Left ventricle myocardium inferior (tissue), 1 donor: ENCODE data around the gene TSPAN9. TPM values are rescaled to one million over a fixed set of nuclear protein-coding genes. Genes with fewer than 3 reads are reported as not detected.

Source experiments
- DNase-seq: peaks from one replicate; pipeline ENCODE4 v3.0.0-alpha.2; 2020
- H3K27ac ChIP-seq: fragments of 200-600 bp; replicated peaks from 2 replicates; pipeline ENCODE4 v1.8.0; 2021
- H3K27me3 ChIP-seq: fragments of 200-600 bp; 2 replicates; pipeline ENCODE4 v1.8.0; 2021; ENCODE audit warnings: low read depth
- H3K36me3 ChIP-seq: fragments of 200-600 bp; 2 replicates; pipeline ENCODE4 v1.8.0; 2021
- H3K4me1 ChIP-seq: fragments of 200-600 bp; 2 replicates; pipeline ENCODE4 v1.8.0; 2021
- H3K4me3 ChIP-seq: fragments of 200-600 bp; 2 replicates; pipeline ENCODE4 v1.8.0; 2021; ENCODE audit warnings: mild to moderate bottlenecking, moderate library complexity
- H3K9me3 ChIP-seq: fragments of 200-600 bp; replicated peaks from 2 replicates; pipeline ENCODE4 v1.8.0; 2021
- intact Hi-C: fragments of 100-400 bp; cut with micrococcal nuclease; formaldehyde crosslinking; loops from one replicate; pipeline ENCODE4 v1.11.0; 2022
- total RNA-seq: library from RNA; stranded (reverse); fragmentation: NEBNext Ultra II Directional; extraction: Animal tissue kit (Norgen Biotek cat#: 25700); gene quantifications from one replicate; pipeline ENCODE4 v1.2.1, GENCODE V29; 2021
- TF ChIP-seq, protein P1 (sequence below): fragments of 200-600 bp; IDR thresholded peaks from 2 replicates; pipeline ENCODE4 v1.8.0; 2021; ENCODE audit warnings: antibody characterized with exemption, mild to moderate bottlenecking, borderline replicate concordance
- donor health status: DM: no; HTN: yes; CAD: no; lungs with severe emphysema.

The TSPAN9 gene
- total RNA-seq, 1 donor from 2014 or later, result 305 TPM

- TF ChIP-seq, protein P1, sequence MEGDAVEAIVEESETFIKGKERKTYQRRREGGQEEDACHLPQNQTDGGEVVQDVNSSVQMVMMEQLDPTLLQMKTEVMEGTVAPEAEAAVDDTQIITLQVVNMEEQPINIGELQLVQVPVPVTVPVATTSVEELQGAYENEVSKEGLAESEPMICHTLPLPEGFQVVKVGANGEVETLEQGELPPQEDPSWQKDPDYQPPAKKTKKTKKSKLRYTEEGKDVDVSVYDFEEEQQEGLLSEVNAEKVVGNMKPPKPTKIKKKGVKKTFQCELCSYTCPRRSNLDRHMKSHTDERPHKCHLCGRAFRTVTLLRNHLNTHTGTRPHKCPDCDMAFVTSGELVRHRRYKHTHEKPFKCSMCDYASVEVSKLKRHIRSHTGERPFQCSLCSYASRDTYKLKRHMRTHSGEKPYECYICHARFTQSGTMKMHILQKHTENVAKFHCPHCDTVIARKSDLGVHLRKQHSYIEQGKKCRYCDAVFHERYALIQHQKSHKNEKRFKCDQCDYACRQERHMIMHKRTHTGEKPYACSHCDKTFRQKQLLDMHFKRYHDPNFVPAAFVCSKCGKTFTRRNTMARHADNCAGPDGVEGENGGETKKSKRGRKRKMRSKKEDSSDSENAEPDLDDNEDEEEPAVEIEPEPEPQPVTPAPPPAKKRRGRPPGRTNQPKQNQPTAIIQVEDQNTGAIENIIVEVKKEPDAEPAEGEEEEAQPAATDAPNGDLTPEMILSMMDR, result no peak
- H3K36me3 ChIP-seq, result no peaks in the 10 kb centered on the region
- peaks cover 71% of the 10 kb centered on the region for H3K4me1 ChIP-seq
- no peak overlapping the region for H3K4me3 ChIP-seq
- no peak for DNase-seq
- no peak overlapping the region for H3K27ac ChIP-seq
- intact Hi-C loops, result no loop called here
- H3K27me3 ChIP-seq, result no peaks in the 10 kb centered on the region
- H3K9me3 ChIP-seq, result no peaks in the 10 kb centered on the region
These were observed 119.3 kb downstream of the TSPAN9 start for GRCh38 chr12:3196488-3196887.

- DNase-seq, result no peak
- no peak overlapping the region for H3K4me3 ChIP-seq
- TF ChIP-seq, protein P1, result no peak
- no peaks in the 10 kb centered on the region for H3K9me3 ChIP-seq
- no peak overlapping the region for H3K27ac ChIP-seq
- no peaks in the 10 kb centered on the region for H3K36me3 ChIP-seq
- H3K4me1 ChIP-seq, result peaks cover 74% of the 10 kb centered on the region
- H3K27me3 ChIP-seq, result no peaks in the 10 kb centered on the region
- intact Hi-C loops, result no loop called here
These were observed 120.1 kb downstream of the TSPAN9 start for GRCh38 chr12:3197131-3197818.

DNA sequence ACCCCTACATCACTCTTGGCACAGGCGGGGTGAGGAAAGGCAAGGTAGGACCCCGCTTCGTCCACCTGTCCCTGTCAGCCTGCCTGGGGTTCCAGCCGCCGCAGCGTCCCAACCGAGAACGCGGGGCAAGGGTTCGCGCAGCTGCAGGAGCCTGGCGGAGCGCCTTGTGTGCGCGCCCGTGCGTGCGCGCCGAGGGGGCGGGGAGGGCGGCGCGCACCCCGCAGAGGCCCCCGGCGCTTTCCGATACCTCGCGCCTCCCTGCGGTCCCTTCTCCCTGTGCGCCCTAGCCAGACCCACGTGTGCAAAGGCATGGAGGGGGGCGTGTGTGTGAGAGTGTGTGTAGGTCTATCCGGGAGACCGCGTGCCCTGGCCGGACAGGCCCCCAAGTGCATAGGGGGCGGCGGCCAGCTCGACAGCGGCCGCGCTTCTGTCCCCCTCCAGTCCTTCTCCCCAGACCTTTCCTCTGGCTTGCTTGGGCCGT is 122.4 kb downstream of the TSPAN9 start:
- TF ChIP-seq, protein P1, result no peak
- H3K9me3 ChIP-seq, result no peaks in the 10 kb centered on the region
- H3K27me3 ChIP-seq, result no peaks in the 10 kb centered on the region
- peak overlapping the region; percentile 87 for H3K27ac ChIP-seq
- peak overlapping the region; percentile 76 for H3K4me3 ChIP-seq
- peaks cover 74% of the 10 kb centered on the region for H3K4me1 ChIP-seq
- DNase-seq, result no peak
- H3K36me3 ChIP-seq, result no peaks in the 10 kb centered on the region
- intact Hi-C loops, result loop anchor here (10.0 kb wide), 2 partner anchors 55 to 75 kb away; no protein-coding TSS in a partner anchor

GRCh38 chr12:3200032-3200617 is 122.9 kb downstream of the TSPAN9 start:
- H3K27ac ChIP-seq, result peak overlapping the region; percentile 87
- H3K9me3 ChIP-seq, result no peaks in the 10 kb centered on the region
- TF ChIP-seq, protein P1, result no peak
- intact Hi-C loops, result loop anchor here (10.0 kb wide), 2 partner anchors 55 to 75 kb away; no protein-coding TSS in a partner anchor
- peak overlapping the region; percentile 76 for H3K4me3 ChIP-seq
- H3K4me1 ChIP-seq, result peaks cover 74% of the 10 kb centered on the region
- H3K27me3 ChIP-seq, result no peaks in the 10 kb centered on the region
- H3K36me3 ChIP-seq, result no peaks in the 10 kb centered on the region
- peak; percentile 63 for DNase-seq

DNA sequence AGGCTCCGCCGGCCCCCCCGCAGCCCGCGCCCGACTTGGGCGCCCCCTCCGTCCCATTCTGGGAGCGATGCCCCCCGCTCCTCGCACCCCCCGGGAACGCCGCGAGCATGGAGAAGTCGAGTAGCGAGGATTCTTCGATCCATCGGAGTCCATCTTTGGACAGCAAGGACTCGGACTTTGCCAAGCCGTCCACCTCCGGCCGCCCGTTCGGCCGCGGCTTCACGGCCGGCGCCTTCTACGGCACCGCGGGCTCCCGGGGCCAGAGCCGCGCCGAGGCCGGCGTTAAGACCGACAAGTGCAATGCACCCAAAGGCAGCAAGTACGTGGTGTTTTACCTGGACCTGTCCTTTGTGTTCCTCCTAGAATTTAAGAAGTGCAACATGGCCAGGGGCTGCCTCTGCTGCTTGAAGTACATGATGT is 123.6 kb downstream of the TSPAN9 start:
- Histone ChIP-seq H3K4me1 (peaks cover 74% of the 10 kb centered on the region), H3K9me3 (no peaks in the 10 kb centered on the region), H3K27ac (peak overlapping the region; percentile 87), H3K4me3 (peak overlapping the region; percentile 76), H3K27me3 (no peaks in the 10 kb centered on the region), H3K36me3 (no peaks in the 10 kb centered on the region)
- TF ChIP-seq, protein P1, result no peak
- DNase-seq, result no peak
- intact Hi-C loops, result loop anchor here (10.0 kb wide), 2 partner anchors 56 to 74 kb away; no protein-coding TSS in a partner anchor
